Kidney (tissue), 14 donors: ENCODE measurements around the gene NFATC2. TPM values are rescaled to one million over a fixed set of nuclear protein-coding genes. Genes with fewer than 3 reads are reported as not detected.

Experiments used
- DNase-seq, 5 donors: peaks; one replicate each; pipeline ENCODE4 v3.0.0-alpha.2; 2013 to 2020
- FAIRE-seq: peaks from 2 replicates; lab custom pipeline; 2012; peaks lifted over from hg19 to GRCh38; lab: Jason Lieb, UNC
- H3K27ac ChIP-seq, 2 donors: one replicate each; pipeline ENCODE4 v1.7.0; 2013; ENCODE audit warnings: low read depth in 2 of 2, low read length in 2 of 2, inconsistent platforms in 1 of 2
- H3K27me3 ChIP-seq: one replicate; pipeline ENCODE4 v1.7.1; 2013; ENCODE audit warnings: low read length, inconsistent platforms; ENCODE audit not compliant: control insufficient read depth, insufficient read depth
- H3K36me3 ChIP-seq, 3 donors: one replicate each; pipeline versions ENCODE4 v1.7.0 to v1.7.1; 2013; ENCODE audit warnings: low read length in 3 of 3, control low read depth in 1 of 3, inconsistent platforms in 1 of 3; ENCODE audit not compliant: insufficient read depth in 3 of 3, control insufficient read depth in 2 of 3
- H3K4me1 ChIP-seq, 3 donors: one replicate each; pipeline versions ENCODE4 v1.7.0 to v1.7.1; 2013; ENCODE audit warnings: low read length in 3 of 3, inconsistent platforms in 1 of 3, low read depth in 1 of 3; ENCODE audit not compliant: control insufficient read depth in 2 of 3, insufficient read depth in 2 of 3
- H3K4me3 ChIP-seq, 3 donors: one replicate each; pipeline versions ENCODE4 v1.7.0 to v1.8.1; 2013; ENCODE audit warnings: low read length in 3 of 3, control low read depth in 1 of 3, inconsistent platforms in 1 of 3
- H3K9ac ChIP-seq, 3 donors: one replicate each; pipeline versions ENCODE4 v1.7.0 to v1.7.1; 2013; ENCODE audit warnings: low read length in 3 of 3, control low read depth in 1 of 3, inconsistent platforms in 1 of 3
- H3K9me3 ChIP-seq, 3 donors: one replicate each; pipeline versions ENCODE4 v1.7.0 to v1.7.1; 2013; ENCODE audit warnings: low read length in 3 of 3, control low read depth in 1 of 3, inconsistent platforms in 1 of 3; ENCODE audit not compliant: control insufficient read depth in 2 of 3, insufficient read depth in 1 of 3
- CTCF ChIP-seq: IDR thresholded peaks from 3 replicates; pipeline ENCODE4 v1.5.1; 2012; ENCODE audit warnings: mild to moderate bottlenecking, moderate library complexity, borderline replicate concordance; ENCODE audit not compliant: insufficient read depth; ENCODE audit errors: extremely low read depth
- intact Hi-C: fragments of 100-400 bp; cut with DNase I; formaldehyde crosslinking; loops from one replicate; pipeline ENCODE4 v1.11.1; 2022
- polyA plus RNA-seq: library from polyadenylated mRNA; stranded (reverse); fragments of 350-450 nt; fragmentation: Illumina TruSeq; extraction: RNeasy Lipid Tissue Mini Kit (QIAGEN cat#74804); gene quantifications from one replicate; pipeline ENCODE4 v1.2.3, GENCODE V29; 2014; ENCODE audit warnings: low read depth, low replicate concordance; ENCODE audit not compliant: insufficient read depth
- total RNA-seq: library from RNA; stranded (reverse); fragmentation: NEBNext Ultra II Directional; extraction: Animal tissue kit (Norgen Biotek cat#: 25700); gene quantifications from one replicate; pipeline ENCODE4 v1.2.1, GENCODE V29; 2021
- donor health status: control.
- donor health status: control.
- donor health status: control.
- donor health status: control.
- donor health status: control.
- donor health status: DM: yes; HTN: yes; CAD: no.
- donor health status: Normal renal cell carcinoma (clear cell type).

The NFATC2 gene
- total and polyA plus RNA-seq, 2 donors from 2014 or later = 0.73 to 10.5 TPM

- DNase-seq = no peak
- TF ChIP-seq CTCF = no peak
- Histone ChIP-seq H3K4me3 (no peak overlapping the region), H3K9ac (no peak overlapping the region), H3K27ac (no peak overlapping the region), H3K36me3 (no peaks in the 10 kb centered on the region), H3K4me1 (no peaks in the 10 kb centered on the region), H3K27me3 (no peaks in the 10 kb centered on the region), H3K9me3 (no peaks in the 10 kb centered on the region)
- no peak for FAIRE-seq
- intact Hi-C loops = no loop called here
Measured at GRCh38 chr20:51400051-51400926, 142.2 kb downstream of the NFATC2 start.

DNA sequence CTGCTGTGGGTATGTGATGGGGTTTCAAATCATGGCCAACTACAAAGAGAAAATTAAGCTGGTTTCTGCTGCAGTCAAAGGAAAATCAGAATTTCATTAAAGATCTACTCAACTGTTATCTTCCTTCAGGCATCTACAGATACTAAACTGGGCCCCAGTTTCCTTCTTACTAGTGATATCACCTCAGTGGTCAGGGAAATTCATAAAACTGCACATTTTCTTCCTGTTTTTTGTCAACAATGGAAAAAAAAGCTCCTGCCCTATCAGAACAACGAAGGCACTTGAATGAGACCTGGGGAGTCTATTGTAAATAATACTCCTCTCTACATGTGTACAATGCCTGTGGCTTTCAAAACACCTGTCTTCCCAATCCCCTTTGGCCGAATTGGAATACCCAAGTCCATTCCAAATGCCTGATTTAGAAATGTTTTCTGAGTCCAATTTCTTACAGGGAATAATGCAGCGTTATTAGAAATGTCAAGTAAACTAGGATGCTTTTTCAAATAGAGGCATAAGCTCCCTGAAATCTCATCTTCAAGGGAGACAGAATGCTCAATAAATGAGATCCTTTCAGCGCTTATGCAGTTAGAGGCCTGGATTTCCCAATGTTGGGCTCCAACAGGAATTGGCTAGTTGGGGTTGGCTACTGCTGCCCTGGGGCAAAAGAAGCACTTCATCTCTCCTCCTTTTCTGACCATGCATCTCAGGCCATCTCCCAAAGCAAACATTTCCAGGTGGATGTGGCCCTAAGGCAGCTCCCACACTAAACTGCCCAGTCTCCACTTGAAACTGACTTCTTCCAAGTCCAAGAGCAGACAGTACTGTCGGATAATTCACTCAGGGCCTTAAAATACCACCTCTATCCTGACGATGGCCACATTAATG lies 143.3 kb downstream of the NFATC2 start:
- TF ChIP-seq CTCF = no peak
- no peaks in the 10 kb centered on the region for H3K9me3 ChIP-seq
- no peaks in the 10 kb centered on the region for H3K36me3 ChIP-seq
- H3K27ac ChIP-seq = no peak overlapping the region
- DNase-seq = no peak
- no peaks in the 10 kb centered on the region for H3K27me3 ChIP-seq
- H3K9ac ChIP-seq = no peak overlapping the region
- no peak overlapping the region for H3K4me3 ChIP-seq
- no peak for FAIRE-seq
- intact Hi-C loops = no loop called here
- H3K4me1 ChIP-seq = no peaks in the 10 kb centered on the region

- Histone ChIP-seq H3K4me3 (no peak overlapping the region), H3K27me3 (no peaks in the 10 kb centered on the region), H3K9ac (no peak overlapping the region), H3K36me3 (no peaks in the 10 kb centered on the region), H3K4me1 (peaks cover 0 to 3% (median 0%) of the 10 kb centered on the region in 3 donors), H3K9me3 (no peaks in the 10 kb centered on the region), H3K27ac (no peak overlapping the region)
- intact Hi-C loops = no loop called here
- FAIRE-seq (no peak), DNase-seq (no peak)
- TF ChIP-seq CTCF = no peak
Measured at GRCh38 chr20:51398552-51398951, 144.0 kb downstream of the NFATC2 start.
